Tibial artery (tissue), 4 donors: ENCODE measurements around the gene NFXL1.

Experiments
- DNase-seq, 2 donors: peaks; one replicate each; pipeline ENCODE4 v3.0.0-alpha.2; 2019
- H3K27ac ChIP-seq, 2 donors: fragments of 200-600 bp; sonication (generic) in 1 of 2; 1 replicate in 1 of 2; 2 replicates in 1 of 2; pipeline ENCODE4 v1.5.1; 2018 to 2019; ENCODE audit warnings: mild to moderate bottlenecking in 1 of 2
- H3K27me3 ChIP-seq, 2 donors: fragments of 200-600 bp; sonication (generic) in 1 of 2; one replicate each; pipeline versions ENCODE4 v1.5.1 to v1.6.0; 2016 to 2019
- H3K36me3 ChIP-seq, 3 donors: fragments of 200-600 bp; sonication (generic) in 2 of 3; one replicate each; pipeline ENCODE4 v1.5.1; 2016 to 2019; ENCODE audit warnings: mild to moderate bottlenecking in 2 of 3
- H3K4me1 ChIP-seq, 4 donors: fragments of 200-600 bp; sonication (generic) in 2 of 4; 1 replicate in 3 of 4; 2 replicates in 1 of 4; pipeline ENCODE4 v1.5.1; 2016 to 2019
- H3K4me3 ChIP-seq, 2 donors: fragments of 200-600 bp; sonication (generic) in 1 of 2; 1 replicate in 1 of 2; 2 replicates in 1 of 2; pipeline ENCODE4 v1.5.1; 2018 to 2019; ENCODE audit warnings: mild to moderate bottlenecking in 2 of 2
- H3K9me3 ChIP-seq, 3 donors: fragments of 200-600 bp; sonication (generic) in 1 of 3; one replicate each; pipeline ENCODE4 v1.5.1; 2016 to 2019
- CTCF ChIP-seq, 2 experiments: fragments of 200-600 bp in 1 of 2; fragments of 450-650 bp in 1 of 2; IDR thresholded peaks; one replicate each; pipeline ENCODE4 v1.5.1; 2017 to 2019; ENCODE audit warnings: antibody characterized with exemption in 2 of 2, mild to moderate bottlenecking in 1 of 2, moderate library complexity in 1 of 2
- intact Hi-C: fragments of 100-400 bp; cut with DNase I; formaldehyde crosslinking; loops from one replicate; pipeline ENCODE4 v1.15.0; 2023; ENCODE audit warnings: low total_unique reads

NFXL1 gene

GRCh38 chr4:47913330-47913729 lies 1.1 kb downstream of the NFXL1 start:
- H3K4me3 ChIP-seq = peak overlapping the region; percentile 75 to 82
- peaks cover 8 to 16% (median 11%) of the 10 kb centered on the region in 3 donors for H3K36me3 ChIP-seq
- no peak for DNase-seq
- H3K27ac ChIP-seq = peak overlapping the region in 1 of 2 donors; percentile 78
- H3K27me3 ChIP-seq = no peaks in the 10 kb centered on the region
- no peak for TF ChIP-seq CTCF (IDR thresholded peaks at IDR 0.05)
- H3K9me3 ChIP-seq = no peaks in the 10 kb centered on the region
- peaks cover 0 to 16% (median 10%) of the 10 kb centered on the region in 4 donors for H3K4me1 ChIP-seq
- intact Hi-C loops = no loop called here

- H3K4me3 ChIP-seq = no peak overlapping the region
- peaks cover 30 to 61% (median 32%) of the 10 kb centered on the region in 3 donors for H3K36me3 ChIP-seq
- no peak overlapping the region for H3K27ac ChIP-seq
- H3K4me1 ChIP-seq = peaks cover 0 to 6% (median 0%) of the 10 kb centered on the region in 4 donors
- no peak for DNase-seq
- H3K27me3 ChIP-seq = no peaks in the 10 kb centered on the region
- intact Hi-C loops = no loop called here
- no peak for TF ChIP-seq CTCF (IDR thresholded peaks at IDR 0.05)
- H3K9me3 ChIP-seq = no peaks in the 10 kb centered on the region
Observed at GRCh38 chr4:47907089-47907646, 7.2 kb downstream of the NFXL1 start.

GRCh38 chr4:47899639-47900038 lies 14.7 kb downstream of the NFXL1 start:
- intact Hi-C loops = no loop called here
- no peak for DNase-seq

GRCh38 chr4:47891928-47892327 lies 22.5 kb downstream of the NFXL1 start:
- no peak for DNase-seq
- Histone ChIP-seq H3K4me1 (no peaks in the 10 kb centered on the region), H3K36me3 (peaks cover 67 to 86% (median 68%) of the 10 kb centered on the region in 3 donors), H3K27me3 (no peaks in the 10 kb centered on the region), H3K9me3 (no peaks in the 10 kb centered on the region), H3K27ac (no peak overlapping the region), H3K4me3 (no peak overlapping the region)
- no peak for TF ChIP-seq CTCF (IDR thresholded peaks at IDR 0.05)
- intact Hi-C loops = no loop called here

More at GRCh38 chr4:47899639-47900038, 14.7 kb downstream of the NFXL1 start:
- H3K9me3 ChIP-seq = no peaks in the 10 kb centered on the region
- no peaks in the 10 kb centered on the region for H3K27me3 ChIP-seq
- no peak for TF ChIP-seq CTCF (IDR thresholded peaks at IDR 0.05)
- H3K4me1 ChIP-seq = no peaks in the 10 kb centered on the region
- H3K27ac ChIP-seq = no peak overlapping the region
- H3K4me3 ChIP-seq = no peak overlapping the region
- peaks cover 61 to 92% (median 74%) of the 10 kb centered on the region in 3 donors for H3K36me3 ChIP-seq

- no peaks in the 10 kb centered on the region for H3K27me3 ChIP-seq
- intact Hi-C loops = no loop called here
- no peak for DNase-seq
- no peaks in the 10 kb centered on the region for H3K9me3 ChIP-seq
- H3K4me1 ChIP-seq = no peaks in the 10 kb centered on the region
- H3K27ac ChIP-seq = no peak overlapping the region
- peaks cover 58 to 84% (median 59%) of the 10 kb centered on the region in 3 donors for H3K36me3 ChIP-seq
- H3K4me3 ChIP-seq = no peak overlapping the region
- no peak for TF ChIP-seq CTCF (IDR thresholded peaks at IDR 0.05)
Observed at GRCh38 chr4:47882228-47882627, 32.2 kb downstream of the NFXL1 start.
